T-cell (primary cell): ENCODE data around the gene BCAM. TPM values are rescaled to one million over a fixed set of nuclear protein-coding genes. Genes with fewer than 3 reads are reported as not detected.

Experiments
- ATAC-seq, 4 experiments: fragments of 200-7000 bp in 3 of 4; fragments of 150-1000 bp in 1 of 4; cut with Tn5 transposase; replicated peaks in 1 of 4; 1 replicate in 3 of 4; 2 replicates in 1 of 4; pipeline ENCODE4 v1.10.0; 2021; ENCODE audit warnings: moderate library complexity in 3 of 4, mild to moderate bottlenecking in 2 of 4, moderate number of reproducible peaks in 1 of 4
- CTCF ChIA-PET, 2 donors: fragments of 300-600 bp; sonication (Branson Sonifier 250); formaldehyde crosslinking; loops; one replicate each; lab custom pipeline; 2022; ENCODE audit warnings: antibody characterized with exemption in 2 of 2; lab: Charles Lee
- POLR2A ChIA-PET, 2 donors: fragments of 300-600 bp; sonication (Branson Sonifier 250); formaldehyde crosslinking; loops; one replicate each; lab custom pipeline; 2022; ENCODE audit warnings: antibody characterized with exemption in 2 of 2; lab: Charles Lee
- DNase-seq, 35 experiments: peaks; one replicate each; pipeline versions ENCODE4 v3.0.0 to v3.0.0-alpha.2; 2013 to 2023
- H3K27ac ChIP-seq: one replicate; pipeline ENCODE4 v1.5.1; 2013; ENCODE audit warnings: low read length
- H3K27me3 ChIP-seq, 2 experiments: replicated peaks in 1 of 2; 1 replicate in 1 of 2; 2 replicates in 1 of 2; pipeline versions ENCODE4 v1.6.1 to v1.7.0; 2013; ENCODE audit warnings: low read length in 1 of 2, mixed read lengths in 1 of 2; ENCODE audit not compliant: control insufficient read depth in 2 of 2, insufficient read depth in 2 of 2; ENCODE audit errors: extremely low read depth in 1 of 2
- H3K36me3 ChIP-seq, 2 donors: 1 replicate in 1 of 2; 2 replicates in 1 of 2; pipeline versions ENCODE4 v1.6.1 to v1.7.0; 2013; ENCODE audit warnings: low read length in 1 of 2; ENCODE audit not compliant: control insufficient read depth in 2 of 2, insufficient read depth in 1 of 2; ENCODE audit errors: extremely low read depth in 1 of 2
- H3K4me1 ChIP-seq, 2 experiments: 1 replicate in 1 of 2; 2 replicates in 1 of 2; pipeline versions ENCODE4 v1.6.1 to v1.7.0; 2013; ENCODE audit warnings: low read length in 2 of 2, mixed read lengths in 1 of 2; ENCODE audit not compliant: insufficient read depth in 2 of 2, control insufficient read depth in 1 of 2; ENCODE audit errors: extremely low read depth in 1 of 2
- H3K4me3 ChIP-seq, 2 donors: 1 replicate in 1 of 2; 2 replicates in 1 of 2; pipeline versions ENCODE4 v1.5.1 to v1.7.0; 2013; ENCODE audit warnings: mild to moderate bottlenecking in 2 of 2, low read length in 1 of 2, moderate library complexity in 1 of 2; ENCODE audit not compliant: control insufficient read depth in 1 of 2; ENCODE audit errors: extremely low read depth in 1 of 2
- H3K9me3 ChIP-seq: 2 replicates; pipeline ENCODE4 v1.7.0; 2013
- H3K27ac Mint-ChIP-seq, 2 donors: one replicate each; pipeline ENCODE4 v1.8.0; 2020 to 2021; ENCODE audit warnings: mild to moderate bottlenecking in 2 of 2, mixed read lengths in 2 of 2
- H3K27me3 Mint-ChIP-seq, 2 donors: one replicate each; pipeline ENCODE4 v1.8.0; 2021 to 2022; ENCODE audit warnings: mixed read lengths in 2 of 2
- H3K36me3 Mint-ChIP-seq: one replicate; pipeline ENCODE4 v1.8.0; 2021; ENCODE audit warnings: mixed read lengths
- H3K4me1 Mint-ChIP-seq, 3 donors: one replicate each; pipeline ENCODE4 v1.8.0; 2020 to 2022; ENCODE audit warnings: mixed read lengths in 3 of 3, mild to moderate bottlenecking in 1 of 3
- H3K4me3 Mint-ChIP-seq, 3 donors: one replicate each; pipeline ENCODE4 v1.8.0; 2020 to 2022; ENCODE audit warnings: mild to moderate bottlenecking in 3 of 3, mixed read lengths in 3 of 3, moderate library complexity in 3 of 3
- H3K9me3 Mint-ChIP-seq, 3 donors: one replicate each; pipeline ENCODE4 v1.8.0; 2020 to 2022; ENCODE audit warnings: mixed read lengths in 3 of 3
- WGBS: methylation state at CpG from one replicate; pipeline ENCODE4 v1.1.5; 2013; ENCODE audit warnings: missing lambda C conversion rate; ENCODE audit not compliant: insufficient coverage; 5-methylcytosine and 5-hydroxymethylcytosine counted together
- total RNA-seq, 35 experiments: library from RNA in 6 of 35; stranded (reverse) in 6 of 35; fragments of 120-200 nt in 1 of 35; gene quantifications; one replicate each; pipeline versions ENCODE4 v1.2.1 to v1.2.4 and lab custom pipeline; 2013 to 2026

The BCAM gene
- total RNA-seq (1 to 10 TPM in 1 of 5 donors, under 1 TPM in 3, not detected in 1; 0.39 to 1.0 (median 0.87) TPM), total RNA-seq (lab: John Stamatoyannopoulos, UW) (0 to 0.28 (median 0.04) reads per million in 29 experiments)
- total RNA-seq (2013): 0.06 TPM

- WGBS: 6% methylated on average over 48 of the region's 59 CpGs
- Mint-ChIP-seq H3K27ac (no peak within 1 kb of the TSS), H3K36me3 (no peaks in the 10 kb centered on the region), H3K9me3 (no peaks in the 10 kb centered on the region), H3K4me1 (peaks cover 0 to 12% (median 8%) of the 10 kb centered on the region in 3 donors), H3K4me3 (peak within 1 kb of the TSS in 1 of 3 donors; percentile 56), H3K27me3 (peaks cover 17 to 29% of the 10 kb centered on the region in 2 donors)
- Histone ChIP-seq H3K27me3 (peaks cover 0 to 56% of the 10 kb centered on the region in 2 experiments), H3K4me1 (peaks cover 0 to 12% of the 10 kb centered on the region in 2 experiments), H3K36me3 (no peaks in the 10 kb centered on the region), H3K27ac (no peak within 1 kb of the TSS), H3K9me3 (no peaks in the 10 kb centered on the region), H3K4me3 (no peak within 1 kb of the TSS)
- POLR2A ChIA-PET: no interaction called here
- peak in 1 of 35 experiments; percentile 13 for DNase-seq
- CTCF ChIA-PET: interaction anchor here in 1 of 2 donors (0.6 kb wide), 1 partner anchor 529 kb away, joined by 6 read pairs; no protein-coding TSS in a partner anchor
- peak in 3 of 4 experiments; percentile 48 to 61 (median 56) for ATAC-seq
These were observed at the start of gene BCAM for GRCh38 chr19:44808463-44809371. Gene BCAM (plus strand): TSS chr19:44809103. CDS start chr19:44809125, 22 bp downstream.

- Mint-ChIP-seq H3K9me3 (no peaks in the 10 kb centered on the region), H3K27ac (peak overlapping the region; percentile 70 to 80), H3K36me3 (peaks cover 20% of the 10 kb centered on the region), H3K27me3 (no peaks in the 10 kb centered on the region), H3K4me3 (no peak overlapping the region), H3K4me1 (peaks cover 20 to 47% (median 42%) of the 10 kb centered on the region in 3 donors)
- no peak overlapping the region for H3K27ac ChIP-seq
- H3K4me3 ChIP-seq: no peak overlapping the region
- ATAC-seq: peak in 1 of 4 experiments; percentile 3
- no peaks in the 10 kb centered on the region for H3K9me3 ChIP-seq
- DNase-seq: no peak
- peaks cover 9 to 21% of the 10 kb centered on the region in 2 donors for H3K36me3 ChIP-seq
- ChIA-PET POLR2A (no interaction called here), CTCF (interaction anchor here in 1 of 2 donors (0.6 to 1.0 kb wide), 2 partner anchors 9 to 38 kb away, joined by 3 to 5 read pairs; no protein-coding TSS in a partner anchor)
- peaks cover 0 to 29% of the 10 kb centered on the region in 2 experiments for H3K4me1 ChIP-seq
- WGBS: no CpG with 5 or more reads among the region's 8 CpGs
- no peaks in the 10 kb centered on the region for H3K27me3 ChIP-seq
These were observed 46.9 kb upstream of the BCAM start for GRCh38 chr19:44762038-44762437.

DNA sequence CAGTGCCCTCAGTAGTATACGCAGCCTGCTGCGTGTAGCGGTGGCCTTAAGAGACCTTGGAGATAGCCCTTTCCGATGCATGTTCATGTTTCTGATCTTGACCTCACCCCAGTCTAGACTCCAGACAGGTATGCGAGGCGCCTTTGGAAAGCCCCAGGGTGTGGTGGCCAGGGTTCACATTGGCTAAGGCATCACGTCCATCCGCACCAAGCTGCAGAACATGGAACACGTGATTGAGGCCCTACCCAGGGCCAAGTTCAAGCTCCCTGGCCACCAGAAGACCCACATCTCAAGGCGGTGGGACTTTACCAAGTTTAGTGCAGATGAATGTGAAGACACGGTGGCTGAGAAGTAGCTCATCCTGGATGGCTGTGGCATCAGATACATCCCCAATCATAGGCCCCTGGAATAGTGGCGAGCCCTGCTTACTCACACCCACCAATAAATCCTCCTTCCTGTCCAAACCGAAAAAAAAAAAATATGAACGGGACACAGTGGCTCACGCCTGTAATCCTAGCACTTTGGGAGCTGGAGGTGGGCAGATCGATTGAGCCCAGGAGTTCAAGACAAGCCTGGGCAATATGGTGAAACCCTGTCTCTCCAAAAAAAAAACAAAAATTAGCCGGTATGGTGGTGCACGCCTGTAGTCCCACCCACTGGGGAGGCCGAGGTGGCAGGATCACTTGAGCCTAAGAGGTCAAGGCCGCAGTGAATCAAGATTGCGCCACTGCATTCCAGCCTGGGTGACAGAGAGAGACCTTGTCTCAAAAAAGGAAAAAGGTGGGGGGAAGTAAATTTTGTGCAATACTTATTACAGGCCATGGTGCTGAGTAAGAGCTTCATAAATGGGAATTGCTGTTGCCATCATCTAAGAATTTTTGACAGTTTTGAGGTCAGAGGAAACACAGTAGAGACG, 43.6 kb upstream of the BCAM start:
- ATAC-seq: no peak
- peaks cover 0 to 4% (median 0%) of the 10 kb centered on the region in 3 donors for H3K9me3 Mint-ChIP-seq
- no peak overlapping the region for H3K4me3 Mint-ChIP-seq
- peaks cover 4% of the 10 kb centered on the region for H3K36me3 Mint-ChIP-seq
- peaks cover 23 to 58% (median 56%) of the 10 kb centered on the region in 3 donors for H3K4me1 Mint-ChIP-seq
- H3K27ac Mint-ChIP-seq: peak overlapping the region; percentile 39 to 44
- Histone ChIP-seq H3K4me3 (no peak overlapping the region), H3K36me3 (no peaks in the 10 kb centered on the region), H3K4me1 (peaks cover 0 to 28% of the 10 kb centered on the region in 2 experiments), H3K27me3 (no peaks in the 10 kb centered on the region), H3K27ac (no peak overlapping the region), H3K9me3 (no peaks in the 10 kb centered on the region)
- ChIA-PET POLR2A (no interaction called here), CTCF (interaction anchor here (0.6 to 1.3 kb wide), 5 partner anchors 22 to 82 kb away, joined by 3 to 5 read pairs (median 3); no protein-coding TSS in a partner anchor)
- DNase-seq: no peak
- H3K27me3 Mint-ChIP-seq: no peaks in the 10 kb centered on the region
- WGBS: 90% methylated on average over 17 of the region's 22 CpGs

DNA sequence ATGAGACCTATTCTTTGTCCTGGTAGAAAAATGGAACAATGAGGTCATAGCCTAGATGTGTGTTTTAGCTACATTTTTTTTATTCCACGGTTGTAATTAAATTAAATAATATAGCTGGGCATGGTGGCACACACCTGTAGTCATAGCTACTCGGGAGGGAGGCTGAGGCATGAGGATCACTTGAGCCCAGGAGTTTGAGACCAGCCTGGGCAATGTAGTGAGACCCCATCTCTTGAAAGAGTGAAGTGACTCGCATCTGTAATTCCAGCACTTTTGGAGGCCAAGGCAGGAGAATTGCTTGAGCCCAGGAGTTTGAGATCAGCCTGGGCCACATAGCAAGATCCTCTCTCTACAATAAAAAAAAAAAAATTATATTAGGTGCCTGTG, 43.0 kb upstream of the BCAM start:
- no peaks in the 10 kb centered on the region for H3K36me3 Mint-ChIP-seq
- 100% methylated on average over 2 of the region's 3 CpGs for WGBS
- Histone ChIP-seq H3K36me3 (no peaks in the 10 kb centered on the region), H3K4me1 (peaks cover 0 to 24% of the 10 kb centered on the region in 2 experiments), H3K27ac (no peak overlapping the region), H3K27me3 (no peaks in the 10 kb centered on the region), H3K9me3 (no peaks in the 10 kb centered on the region), H3K4me3 (no peak overlapping the region)
- H3K4me3 Mint-ChIP-seq: no peak overlapping the region
- peaks cover 0 to 4% (median 0%) of the 10 kb centered on the region in 3 donors for H3K9me3 Mint-ChIP-seq
- DNase-seq (no peak), ATAC-seq (no peak)
- no peaks in the 10 kb centered on the region for H3K27me3 Mint-ChIP-seq
- peaks cover 29 to 58% (median 56%) of the 10 kb centered on the region in 3 donors for H3K4me1 Mint-ChIP-seq
- ChIA-PET CTCF (interaction anchor here (0.6 to 1.3 kb wide), 5 partner anchors 23 to 82 kb away, joined by 3 to 5 read pairs (median 3); no protein-coding TSS in a partner anchor), POLR2A (no interaction called here)
- no peak overlapping the region for H3K27ac Mint-ChIP-seq

- Histone ChIP-seq H3K27me3 (no peaks in the 10 kb centered on the region), H3K27ac (no peak overlapping the region), H3K4me3 (no peak overlapping the region), H3K4me1 (peaks cover 0 to 20% of the 10 kb centered on the region in 2 experiments), H3K36me3 (no peaks in the 10 kb centered on the region), H3K9me3 (no peaks in the 10 kb centered on the region)
- WGBS: 92% methylated on average over 4 of the region's 11 CpGs
- Mint-ChIP-seq H3K36me3 (no peaks in the 10 kb centered on the region), H3K9me3 (peaks cover 0 to 4% (median 0%) of the 10 kb centered on the region in 3 donors), H3K27ac (peak overlapping the region in 1 of 2 donors; percentile 44), H3K27me3 (no peaks in the 10 kb centered on the region), H3K4me3 (no peak overlapping the region), H3K4me1 (peaks cover 25 to 52% (median 48%) of the 10 kb centered on the region in 3 donors)
- ATAC-seq (no peak), DNase-seq (no peak)
- ChIA-PET CTCF (interaction anchor here in 1 of 2 donors (0.5 to 1.1 kb wide), 2 partner anchors 44 to 416 kb away, joined by 3 to 4 read pairs; no protein-coding TSS in a partner anchor), POLR2A (interaction anchor here in 1 of 2 donors (1.0 kb wide), 1 partner anchor 44 kb away, joined by 3 read pairs; no protein-coding TSS in a partner anchor)
These were observed 41.4 kb upstream of the BCAM start for GRCh38 chr19:44767295-44768180.
